Activated CD4-positive, alpha-beta T cell treated with anti-CD3 and anti-CD28 coated beads, Interleukin-2, amount 10 ng/mL, durations not matched to agents 7 days and 5 days (primary cell): Measurements from ENCODE around the gene MAPK7. TPM values are rescaled to one million over a fixed set of nuclear protein-coding genes. Genes with fewer than 3 reads are reported as not detected.
"Not testable (repeated sequence)": the region's sequence is repeated elsewhere in the genome, so short reads cannot be mapped to it uniquely, and the experiment has no call there.

Source experiments
- CTCF ChIA-PET: fragments of 350-600 bp; sonication (Branson Sonifier 250); formaldehyde crosslinking; loops from one replicate; lab custom pipeline; 2021; ENCODE audit warnings: antibody characterized with exemption; lab: Charles Lee
- POLR2A ChIA-PET: fragments of 350-600 bp; sonication (Branson Sonifier 250); formaldehyde crosslinking; loops from one replicate; lab custom pipeline; 2021; ENCODE audit warnings: antibody characterized with exemption; lab: Charles Lee
- DNase-seq: peaks from one replicate; pipeline ENCODE4 v3.0.0-alpha.2; 2020
- H3K27ac Mint-ChIP-seq: one replicate; pipeline ENCODE4 v1.8.0; 2021; ENCODE audit warnings: mild to moderate bottlenecking, moderate library complexity, mixed read lengths
- H3K27me3 Mint-ChIP-seq: one replicate; pipeline ENCODE4 v1.8.0; 2021; ENCODE audit warnings: mixed read lengths
- H3K36me3 Mint-ChIP-seq: one replicate; pipeline ENCODE4 v1.8.0; 2021; ENCODE audit warnings: low read depth, mixed read lengths
- H3K4me1 Mint-ChIP-seq: one replicate; pipeline ENCODE4 v1.8.0; 2021; ENCODE audit warnings: mixed read lengths
- H3K4me3 Mint-ChIP-seq: one replicate; pipeline ENCODE4 v1.8.0; 2021; ENCODE audit warnings: mild to moderate bottlenecking, moderate library complexity, mixed read lengths
- H3K9me3 Mint-ChIP-seq: one replicate; pipeline ENCODE4 v1.8.0; 2021; ENCODE audit warnings: mixed read lengths
- total RNA-seq, 2 experiments: library from RNA; stranded (reverse); gene quantifications; one replicate each; pipeline ENCODE4 v1.2.3, GENCODE V29; 2021

MAPK7 gene
- total RNA-seq, 2 experiments from 2014 or later, result 37.6 to 46.5 TPM

- POLR2A ChIA-PET, result no interaction called here
These were observed 33.2 kb upstream of the MAPK7 start for GRCh38 chr17:19345067-19345460.

DNA sequence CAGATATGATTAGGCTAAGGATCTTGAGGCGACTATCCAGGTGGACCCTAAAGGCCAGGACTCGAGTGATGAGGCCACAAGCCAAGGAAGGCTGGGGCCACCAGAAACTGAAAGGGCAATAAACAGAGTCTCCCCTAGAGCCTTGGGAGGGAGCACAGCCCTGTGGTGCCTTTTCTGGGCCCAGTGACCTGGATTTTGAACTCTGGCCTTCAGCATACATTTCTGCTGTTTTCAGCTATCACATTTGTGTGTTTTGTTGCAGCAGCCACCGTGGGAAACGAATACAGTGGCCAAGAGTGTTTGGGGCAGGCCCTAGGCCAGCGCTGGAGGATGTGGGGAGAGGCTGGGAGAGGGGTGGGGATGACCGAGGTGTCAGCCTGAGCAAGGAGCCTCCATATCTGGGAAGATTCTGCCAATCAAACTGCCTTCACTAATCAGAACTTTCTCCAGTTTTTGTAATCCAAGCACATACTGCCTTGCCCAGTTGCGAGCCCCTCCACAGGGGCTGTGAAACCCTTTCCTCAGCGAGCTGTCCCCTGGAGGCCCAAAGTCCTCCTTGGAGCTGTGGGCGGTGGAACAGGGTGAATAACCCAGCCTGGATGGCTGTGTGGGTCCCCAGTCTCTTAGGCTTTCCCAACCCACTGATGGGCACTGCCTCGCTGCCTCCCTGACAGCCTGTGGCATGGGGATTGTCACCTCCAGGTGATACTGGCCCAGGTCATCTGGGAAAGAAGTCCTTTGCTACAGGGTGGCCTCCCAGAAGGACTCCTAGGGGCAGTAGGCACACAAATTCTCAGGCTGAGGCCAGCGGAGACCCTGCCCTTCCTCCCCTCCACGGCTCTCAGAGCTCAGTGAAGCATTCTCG, 32.6 kb upstream of the MAPK7 start:
- H3K9me3 Mint-ChIP-seq, result no peaks in the 10 kb centered on the region
- no peak overlapping the region for H3K4me3 Mint-ChIP-seq
- no peaks in the 10 kb centered on the region for H3K4me1 Mint-ChIP-seq
- POLR2A ChIA-PET, result no interaction called here
- no peak for DNase-seq
- H3K27me3 Mint-ChIP-seq, result peaks cover 9% of the 10 kb centered on the region
- no peak overlapping the region for H3K27ac Mint-ChIP-seq
- CTCF ChIA-PET, result interaction anchor here (1.2 kb wide), 1 partner anchor 17 kb away, joined by 3 read pairs; the partner anchor contains the start of gene B9D1
- H3K36me3 Mint-ChIP-seq, result no peaks in the 10 kb centered on the region

More at GRCh38 chr17:19345067-19345460, 33.2 kb upstream of the MAPK7 start:
- no peaks in the 10 kb centered on the region for H3K36me3 Mint-ChIP-seq
- no peak overlapping the region for H3K4me3 Mint-ChIP-seq
- no peaks in the 10 kb centered on the region for H3K4me1 Mint-ChIP-seq
- no peak for DNase-seq
- no peak overlapping the region for H3K27ac Mint-ChIP-seq
- CTCF ChIA-PET, result no interaction called here
- H3K9me3 Mint-ChIP-seq, result no peaks in the 10 kb centered on the region
- peaks cover 8% of the 10 kb centered on the region for H3K27me3 Mint-ChIP-seq

DNA sequence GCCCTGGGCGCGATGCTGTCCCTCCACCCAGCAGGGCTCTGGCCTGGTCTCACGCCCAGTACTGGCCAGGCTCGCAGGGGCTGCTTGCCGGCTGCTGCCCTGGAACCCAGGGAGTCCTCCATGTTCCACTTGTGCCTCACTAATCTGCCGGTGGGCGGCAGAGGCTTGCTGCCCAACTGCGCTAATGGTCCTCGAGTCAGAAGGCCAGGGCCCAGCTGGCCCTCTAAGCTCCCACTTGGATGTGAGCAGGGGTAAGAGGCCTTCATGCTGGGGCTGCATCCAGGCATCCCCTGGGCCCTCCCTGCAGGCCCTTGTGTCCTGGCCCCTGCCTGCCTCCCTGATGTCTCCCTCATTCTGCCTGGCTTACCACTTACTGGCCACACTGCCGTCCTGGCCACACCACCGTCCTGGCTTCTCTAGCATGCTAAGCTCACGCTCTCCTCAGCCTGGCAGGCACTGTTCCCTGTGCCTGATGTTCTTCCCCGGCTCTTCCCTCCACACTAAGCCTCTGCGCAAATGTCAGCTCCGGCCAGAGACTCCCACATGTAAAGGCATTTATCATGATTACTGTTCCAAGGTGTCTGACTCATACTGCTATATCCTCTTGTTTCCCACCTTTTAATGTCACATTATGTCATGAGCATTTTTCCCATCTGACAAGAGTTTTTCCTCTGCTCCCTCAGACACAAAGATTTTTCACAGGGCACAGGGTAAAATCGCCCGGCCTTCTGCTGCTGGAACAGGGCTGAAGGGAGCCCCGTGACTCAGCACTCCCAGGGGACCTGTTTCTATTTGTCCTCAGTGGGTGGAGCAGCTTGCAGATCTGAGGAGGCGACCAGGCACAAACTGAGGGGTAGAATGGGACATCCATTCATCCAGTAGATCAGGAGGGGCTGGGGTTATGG, 31.7 kb upstream of the MAPK7 start:
- Mint-ChIP-seq H3K36me3 (no peaks in the 10 kb centered on the region), H3K4me1 (no peaks in the 10 kb centered on the region), H3K27ac (no peak overlapping the region), H3K9me3 (no peaks in the 10 kb centered on the region), H3K27me3 (peaks cover 7% of the 10 kb centered on the region), H3K4me3 (no peak overlapping the region)
- no peak for DNase-seq
- CTCF ChIA-PET, result interaction anchor here (1.2 kb wide), 1 partner anchor 16 kb away, joined by 3 read pairs; the partner anchor contains the start of gene B9D1
- POLR2A ChIA-PET, result no interaction called here

DNA sequence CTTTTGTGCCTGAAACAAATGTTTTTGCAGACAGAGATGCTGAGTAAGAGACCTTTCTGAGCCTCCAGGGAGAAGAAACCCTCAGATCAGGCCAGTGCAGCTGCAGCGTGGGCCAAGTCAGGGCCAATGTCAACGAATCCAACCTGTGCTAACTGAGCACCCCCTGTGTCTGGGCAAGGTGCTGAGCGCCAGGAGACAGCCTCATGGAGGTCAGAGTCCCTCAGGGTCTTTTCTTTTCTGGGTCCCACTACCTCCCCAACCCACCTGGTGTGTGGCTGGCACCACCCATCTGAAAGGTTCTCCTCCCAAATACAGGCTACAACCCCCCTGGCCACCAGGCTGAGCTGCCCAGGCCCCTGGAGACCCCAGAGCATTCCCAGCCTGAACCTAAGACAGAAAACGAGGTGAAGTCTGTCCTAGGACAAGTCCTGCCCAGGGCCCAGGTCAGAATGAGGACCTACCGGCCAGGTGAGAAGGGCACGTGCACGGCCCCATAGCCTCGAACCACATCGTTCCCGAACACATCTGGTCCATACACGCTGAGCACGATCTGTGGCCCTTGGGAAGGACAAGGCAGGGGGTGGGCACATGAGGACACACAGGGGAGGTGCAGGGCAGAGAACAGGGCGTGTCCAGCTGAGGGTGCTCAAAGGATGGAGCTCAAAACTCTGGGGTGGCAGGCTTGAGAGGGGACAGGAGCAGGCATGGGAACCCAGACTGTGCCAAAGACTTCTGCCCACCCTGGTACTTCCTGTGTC, 30.8 kb upstream of the MAPK7 start:
- ChIA-PET CTCF (no interaction called here), POLR2A (no interaction called here)
- Mint-ChIP-seq H3K4me3 (no peak overlapping the region), H3K27ac (no peak overlapping the region), H3K27me3 (peaks cover 9% of the 10 kb centered on the region), H3K4me1 (no peaks in the 10 kb centered on the region), H3K9me3 (no peaks in the 10 kb centered on the region), H3K36me3 (no peaks in the 10 kb centered on the region)
- no peak for DNase-seq

DNA sequence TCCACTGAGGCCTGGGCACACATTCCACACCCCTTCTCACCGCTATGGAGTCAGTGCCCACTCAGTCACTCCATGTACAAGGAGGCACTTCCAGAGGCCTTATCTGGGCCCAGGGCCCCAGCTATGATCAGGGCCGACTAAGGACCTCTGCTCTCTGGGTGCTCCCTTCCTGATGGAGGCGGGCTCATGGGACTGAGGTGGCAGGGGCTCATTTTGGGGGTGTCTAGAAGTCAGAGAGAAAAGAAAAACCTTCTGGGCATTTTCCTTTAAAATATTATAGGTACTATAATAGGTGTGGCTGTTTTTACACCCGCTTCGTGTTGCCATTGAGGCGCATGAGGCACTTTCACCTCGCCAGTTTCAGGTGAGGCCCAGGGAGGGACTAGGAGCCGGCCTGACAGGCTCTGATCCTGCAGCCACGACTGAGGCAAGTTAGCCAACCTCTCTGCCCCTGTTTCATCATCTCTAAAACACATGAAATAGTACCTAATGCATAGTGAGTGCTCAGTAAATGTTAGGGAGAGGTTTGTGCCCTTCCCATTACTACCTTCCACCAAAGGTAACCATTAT, 30.1 kb upstream of the MAPK7 start:
- POLR2A ChIA-PET, result no interaction called here
- Mint-ChIP-seq H3K9me3 (no peaks in the 10 kb centered on the region), H3K4me1 (no peaks in the 10 kb centered on the region), H3K4me3 (no peak overlapping the region), H3K27ac (no peak overlapping the region), H3K27me3 (peaks cover 9% of the 10 kb centered on the region), H3K36me3 (no peaks in the 10 kb centered on the region)
- DNase-seq, result no peak
- CTCF ChIA-PET, result no interaction called here

DNA sequence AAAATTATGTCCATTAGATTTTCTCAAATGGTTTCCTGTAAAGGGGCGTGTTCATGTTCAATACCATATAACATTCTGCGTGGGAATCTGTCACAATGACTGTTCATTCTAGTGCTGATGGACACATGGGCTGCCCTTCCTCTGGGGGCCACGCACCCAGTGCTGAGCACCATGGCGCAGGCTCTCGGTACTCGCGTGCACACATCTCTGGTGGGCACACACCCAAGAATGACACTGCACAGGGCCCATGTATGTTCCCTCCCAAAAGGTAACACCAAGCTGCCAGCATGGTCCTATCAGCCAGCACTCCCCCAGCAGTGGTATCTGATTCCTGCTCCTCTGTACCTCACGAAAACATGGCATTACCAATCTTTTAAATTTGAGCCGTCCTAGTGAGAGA, 29.5 kb upstream of the MAPK7 start:
- H3K4me3 Mint-ChIP-seq, result no peak overlapping the region
- H3K27ac Mint-ChIP-seq, result no peak overlapping the region
- no peaks in the 10 kb centered on the region for H3K4me1 Mint-ChIP-seq
- H3K9me3 Mint-ChIP-seq, result no peaks in the 10 kb centered on the region
- no peaks in the 10 kb centered on the region for H3K36me3 Mint-ChIP-seq
- ChIA-PET POLR2A (no interaction called here), CTCF (no interaction called here)
- no peak for DNase-seq
- H3K27me3 Mint-ChIP-seq, result peaks cover 9% of the 10 kb centered on the region

GRCh38 chr17:19353401-19353800, 24.9 kb upstream of the MAPK7 start:
- H3K9me3 Mint-ChIP-seq, H3K36me3 Mint-ChIP-seq, H3K4me3 Mint-ChIP-seq, H3K4me1 Mint-ChIP-seq, POLR2A ChIA-PET, DNase-seq, H3K27ac Mint-ChIP-seq: not testable (repeated sequence)
- H3K27me3 Mint-ChIP-seq, result peaks cover 17% of the 10 kb centered on the region
- CTCF ChIA-PET, result interaction anchor here (1.2 kb wide), 1 partner anchor 9 kb away, joined by 8 read pairs; the partner anchor contains the start of gene B9D1

GRCh38 chr17:19354748-19355147, 23.6 kb upstream of the MAPK7 start:
- ChIA-PET POLR2A (no interaction called here), CTCF (interaction anchor here (0.7 to 1.1 kb wide), 2 partner anchors 15 to 16 kb away, joined by 3 read pairs; no protein-coding TSS in a partner anchor)
- H3K36me3 Mint-ChIP-seq, result no peaks in the 10 kb centered on the region
- no peaks in the 10 kb centered on the region for H3K9me3 Mint-ChIP-seq
- H3K27me3 Mint-ChIP-seq, result peaks cover 16% of the 10 kb centered on the region
- H3K4me1 Mint-ChIP-seq, result no peaks in the 10 kb centered on the region
- H3K4me3 Mint-ChIP-seq, result no peak overlapping the region
- DNase-seq, result no peak
- H3K27ac Mint-ChIP-seq, result no peak overlapping the region

DNA sequence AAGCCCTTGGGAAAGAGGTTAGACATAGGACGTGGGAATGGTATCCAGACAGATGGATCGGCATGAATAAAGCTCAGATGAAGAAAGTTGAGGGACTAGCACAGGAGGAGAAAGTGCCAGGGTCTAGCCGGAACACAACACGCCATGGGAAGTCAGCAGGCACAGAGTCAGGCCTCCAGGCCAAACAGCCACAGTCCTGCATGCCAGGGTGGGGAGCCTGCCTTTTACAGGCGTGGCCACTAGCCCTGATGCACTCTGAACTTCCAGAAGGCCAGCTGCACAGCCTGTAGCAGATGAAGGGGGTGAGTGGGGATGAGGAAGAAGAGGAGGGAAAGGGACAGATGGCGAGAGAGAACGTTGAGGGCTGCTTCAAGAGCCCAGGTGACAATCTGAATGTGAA, 20.9 kb upstream of the MAPK7 start:
- DNase-seq, result no peak
- POLR2A ChIA-PET, result no interaction called here
- H3K36me3 Mint-ChIP-seq, result no peaks in the 10 kb centered on the region
- H3K27ac Mint-ChIP-seq, result no peak overlapping the region
- peaks cover 5% of the 10 kb centered on the region for H3K4me1 Mint-ChIP-seq
- CTCF ChIA-PET, result no interaction called here
- no peaks in the 10 kb centered on the region for H3K9me3 Mint-ChIP-seq
- H3K27me3 Mint-ChIP-seq, result peaks cover 15% of the 10 kb centered on the region
- no peak overlapping the region for H3K4me3 Mint-ChIP-seq

GRCh38 chr17:19357761-19358160, 20.5 kb upstream of the MAPK7 start:
- no peaks in the 10 kb centered on the region for H3K9me3 Mint-ChIP-seq
- peaks cover 15% of the 10 kb centered on the region for H3K27me3 Mint-ChIP-seq
- DNase-seq, result no peak
- CTCF ChIA-PET, result no interaction called here
- H3K36me3 Mint-ChIP-seq, result no peaks in the 10 kb centered on the region
- H3K4me1 Mint-ChIP-seq, result peaks cover 5% of the 10 kb centered on the region
- POLR2A ChIA-PET, result no interaction called here
- H3K4me3 Mint-ChIP-seq, result no peak overlapping the region
- H3K27ac Mint-ChIP-seq, result no peak overlapping the region

DNA sequence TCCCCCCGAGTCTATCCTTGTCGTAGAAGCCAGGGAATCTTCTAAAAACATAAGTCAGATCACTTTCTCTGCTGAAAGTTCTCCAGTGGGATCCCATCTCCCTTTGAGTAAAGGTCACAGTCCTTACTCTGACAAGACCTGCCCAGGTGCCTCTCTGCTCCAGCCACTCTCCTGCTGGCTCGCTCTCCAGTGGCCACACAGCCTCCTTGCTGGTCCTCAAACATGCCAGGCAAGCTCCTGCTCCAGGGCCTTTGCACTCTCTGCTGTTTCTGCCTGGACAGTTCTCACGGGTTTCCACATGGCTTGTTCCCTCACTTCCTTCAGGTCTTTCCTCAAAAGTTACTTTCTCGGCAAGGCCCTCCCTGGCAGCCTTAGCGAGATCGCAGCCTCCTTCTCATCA, 19.1 kb upstream of the MAPK7 start:
- ChIA-PET CTCF (no interaction called here), POLR2A (no interaction called here)
- Mint-ChIP-seq H3K36me3 (no peaks in the 10 kb centered on the region), H3K4me3 (no peak overlapping the region), H3K9me3 (no peaks in the 10 kb centered on the region), H3K4me1 (peaks cover 15% of the 10 kb centered on the region), H3K27ac (no peak overlapping the region), H3K27me3 (peaks cover 17% of the 10 kb centered on the region)
- DNase-seq, result no peak

DNA sequence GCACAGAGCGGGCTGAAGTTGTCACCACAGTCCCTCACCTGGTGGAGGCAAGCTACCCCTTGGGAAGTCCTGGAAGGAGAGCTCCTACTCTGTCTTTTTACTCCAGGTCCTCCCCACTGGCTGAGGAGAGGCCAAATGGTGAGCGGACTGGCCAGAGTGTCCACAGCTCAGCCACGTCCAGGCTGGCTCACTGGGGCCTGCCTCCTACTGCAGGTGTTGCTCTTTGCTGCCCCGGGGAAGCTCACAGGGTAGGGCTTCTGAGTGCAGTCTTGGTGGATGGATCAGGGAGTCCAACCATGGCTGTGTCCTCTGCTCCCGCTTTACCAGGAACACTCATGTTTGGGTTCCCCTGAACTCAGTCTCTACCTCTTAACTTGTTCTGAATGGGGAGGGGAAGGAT, 18.4 kb upstream of the MAPK7 start:
- no peaks in the 10 kb centered on the region for H3K9me3 Mint-ChIP-seq
- H3K4me3 Mint-ChIP-seq, result no peak overlapping the region
- H3K4me1 Mint-ChIP-seq, result peaks cover 15% of the 10 kb centered on the region
- no peak overlapping the region for H3K27ac Mint-ChIP-seq
- ChIA-PET POLR2A (no interaction called here), CTCF (interaction anchor here (0.7 kb wide), 1 partner anchor 10 kb away, joined by 3 read pairs; no protein-coding TSS in a partner anchor)
- no peak for DNase-seq
- peaks cover 14% of the 10 kb centered on the region for H3K27me3 Mint-ChIP-seq
- H3K36me3 Mint-ChIP-seq, result no peaks in the 10 kb centered on the region
